Neural progenitor cell (in vitro differentiated cells): ENCODE results near the gene TADA1.

Source experiments
- EZH2 ChIP-seq: fragments of 200-600 bp; sonication (generic); IDR thresholded peaks from 2 replicates; pipeline ENCODE4 v1.6.1; 2017; ENCODE audit warnings: antibody characterized with exemption, mild to moderate bottlenecking, moderate library complexity
- EZH2phosphoT487 ChIP-seq: fragments of 200-600 bp; sonication (generic); IDR thresholded peaks from 2 replicates; pipeline ENCODE4 v1.6.1; 2017; ENCODE audit warnings: antibody characterized with exemption
- TF ChIP-seq, protein P1 (sequence below): fragments of 200-600 bp; sonication (generic); IDR thresholded peaks from 2 replicates; pipeline ENCODE4 v1.5.1; 2017; ENCODE audit warnings: antibody characterized with exemption, mild to moderate bottlenecking

GRCh38 chr1:166844791-166845190 lies 31.3 kb downstream of the TADA1 start:
- TF ChIP-seq, protein P1, sequence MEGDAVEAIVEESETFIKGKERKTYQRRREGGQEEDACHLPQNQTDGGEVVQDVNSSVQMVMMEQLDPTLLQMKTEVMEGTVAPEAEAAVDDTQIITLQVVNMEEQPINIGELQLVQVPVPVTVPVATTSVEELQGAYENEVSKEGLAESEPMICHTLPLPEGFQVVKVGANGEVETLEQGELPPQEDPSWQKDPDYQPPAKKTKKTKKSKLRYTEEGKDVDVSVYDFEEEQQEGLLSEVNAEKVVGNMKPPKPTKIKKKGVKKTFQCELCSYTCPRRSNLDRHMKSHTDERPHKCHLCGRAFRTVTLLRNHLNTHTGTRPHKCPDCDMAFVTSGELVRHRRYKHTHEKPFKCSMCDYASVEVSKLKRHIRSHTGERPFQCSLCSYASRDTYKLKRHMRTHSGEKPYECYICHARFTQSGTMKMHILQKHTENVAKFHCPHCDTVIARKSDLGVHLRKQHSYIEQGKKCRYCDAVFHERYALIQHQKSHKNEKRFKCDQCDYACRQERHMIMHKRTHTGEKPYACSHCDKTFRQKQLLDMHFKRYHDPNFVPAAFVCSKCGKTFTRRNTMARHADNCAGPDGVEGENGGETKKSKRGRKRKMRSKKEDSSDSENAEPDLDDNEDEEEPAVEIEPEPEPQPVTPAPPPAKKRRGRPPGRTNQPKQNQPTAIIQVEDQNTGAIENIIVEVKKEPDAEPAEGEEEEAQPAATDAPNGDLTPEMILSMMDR = no peak
- TF ChIP-seq EZH2 (no peak), EZH2phosphoT487 (no peak)
